Epithelial cell of esophagus (primary cell): ENCODE data around the gene SRP9.

Source experiments
- DNase-seq: peaks from one replicate; pipeline ENCODE4 v3.0.0; 2010; ENCODE audit warnings: low read depth
- H3K4me3 ChIP-seq: 2 replicates; pipeline ENCODE4 v1.5.1; 2011; ENCODE audit warnings: mild to moderate bottlenecking, low read length, control low read depth
- CTCF ChIP-seq: IDR thresholded peaks from 2 replicates; pipeline ENCODE4 v1.5.1; 2011; ENCODE audit warnings: low read depth, mild to moderate bottlenecking, low read length, control low read depth, inconsistent platforms; ENCODE audit not compliant: insufficient read depth; ENCODE audit errors: missing control alignments

Gene SRP9

GRCh38 chr1:225769687-225770086, 7.9 kb upstream of the SRP9 start:
- no peak for TF ChIP-seq CTCF
- H3K4me3 ChIP-seq: no peak overlapping the region
- no peak for DNase-seq

GRCh38 chr1:225770561-225771248, 6.9 kb upstream of the SRP9 start:
- no peak overlapping the region for H3K4me3 ChIP-seq
- TF ChIP-seq CTCF: no peak
- DNase-seq: no peak

GRCh38 chr1:225771661-225772322, 5.8 kb upstream of the SRP9 start:
- H3K4me3 ChIP-seq: no peak overlapping the region
- no peak for TF ChIP-seq CTCF
- DNase-seq: no peak

GRCh38 chr1:225772323-225772768, 5.3 kb upstream of the SRP9 start:
- TF ChIP-seq CTCF: peak; percentile 96
- H3K4me3 ChIP-seq: no peak overlapping the region
- DNase-seq: peak; percentile 94

GRCh38 chr1:225772848-225773247, 4.8 kb upstream of the SRP9 start:
- H3K4me3 ChIP-seq: no peak overlapping the region
- no peak for TF ChIP-seq CTCF
- DNase-seq: peak; percentile 50

GRCh38 chr1:225774281-225775147, 3.1 kb upstream of the SRP9 start:
- no peak overlapping the region for H3K4me3 ChIP-seq
- no peak for TF ChIP-seq CTCF
- no peak for DNase-seq
